AG09319 (cell line): ENCODE measurements around the gene IVL.

Experiments used
- DNase-seq: peaks from one replicate; pipeline ENCODE4 v3.0.0-alpha.2; 2010; ENCODE audit warnings: low read depth; ENCODE audit errors: extremely low read depth
- CTCF ChIP-seq: IDR thresholded peaks from 2 replicates; pipeline ENCODE4 v1.5.1; 2011; ENCODE audit warnings: low read depth, mild to moderate bottlenecking, inconsistent platforms, low read length, moderate library complexity

IVL gene

GRCh38 chr1:152932170-152932811 lies 23.9 kb downstream of the IVL start:
- TF ChIP-seq CTCF: no peak
- DNase-seq: no peak

DNA sequence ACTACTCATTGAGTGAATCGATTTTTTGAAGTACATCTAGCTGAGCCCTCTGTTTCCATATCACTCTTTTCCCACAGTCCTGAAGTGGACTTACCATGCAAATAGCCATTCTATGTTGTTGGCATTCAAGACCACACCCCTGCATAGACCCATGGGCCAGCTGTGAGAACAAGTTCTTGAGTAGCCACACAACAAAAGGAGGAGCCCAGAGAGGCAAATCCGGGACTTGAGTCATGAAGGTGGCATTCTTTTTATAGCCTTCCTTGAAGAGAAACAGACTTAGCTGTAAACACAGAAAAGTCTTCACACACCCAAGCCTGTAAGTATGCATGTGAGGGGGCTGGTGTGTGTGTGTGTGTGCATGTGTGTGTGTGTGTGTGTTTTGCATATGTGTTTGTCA lies 24.9 kb downstream of the IVL start:
- no peak for DNase-seq

DNA sequence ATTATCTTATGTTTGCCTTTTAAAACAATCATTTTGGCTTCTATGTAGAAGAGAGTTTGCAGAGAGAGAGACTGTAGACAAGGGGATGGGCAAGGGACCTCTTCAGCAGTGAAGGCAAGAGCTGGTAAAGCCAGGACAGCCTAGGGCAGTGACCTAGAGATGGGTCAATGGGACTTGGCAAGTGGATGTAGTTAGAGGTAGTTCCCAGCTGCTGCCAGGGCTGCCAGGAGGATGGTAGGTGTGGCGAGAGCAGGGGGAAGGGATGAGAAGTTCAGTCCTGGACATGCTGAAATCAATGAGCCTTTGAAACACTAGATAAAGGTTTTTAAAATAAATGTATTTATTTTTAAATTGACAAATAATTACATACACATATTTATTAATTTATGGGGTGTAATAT lies 32.3 kb downstream of the IVL start:
- TF ChIP-seq CTCF: no peak
- DNase-seq: no peak

More for the DNA sequence above, 24.9 kb downstream of the IVL start:
- TF ChIP-seq CTCF: no peak

- no peak for TF ChIP-seq CTCF
- DNase-seq: no peak
These were observed 32.8 kb downstream of the IVL start for GRCh38 chr1:152941037-152941711.

GRCh38 chr1:152942161-152942560 lies 33.8 kb downstream of the IVL start:
- no peak for DNase-seq
- TF ChIP-seq CTCF: no peak

- DNase-seq: no peak
- no peak for TF ChIP-seq CTCF
These were observed 37.9 kb downstream of the IVL start for GRCh38 chr1:152946248-152946647.

- no peak for DNase-seq
- TF ChIP-seq CTCF: no peak
These were observed 38.4 kb downstream of the IVL start, which contains the start of gene SPRR5 for GRCh38 chr1:152946651-152947256. Gene SPRR5 (plus strand): TSS chr1:152947206. CDS start chr1:152948555, 1,349 bp downstream.
